GM23338 (cell line): ENCODE results near the gene ZNF254. TPM values are rescaled to one million over a fixed set of nuclear protein-coding genes. Genes with fewer than 3 reads are reported as not detected.

ENCODE experiments used
- ATAC-seq: fragments of 200-7000 bp; cut with Tn5 transposase; 3 replicates; pipeline ENCODE4 v1.9.1; 2020
- DNase-seq: peaks from one replicate; pipeline ENCODE4 v3.0.0-alpha.2; 2015; ENCODE audit warnings: low spot score
- H2AFZ ChIP-seq: fragments of 200-600 bp; sonication (generic); 2 replicates; pipeline ENCODE4 v1.8.0; 2016; ENCODE audit warnings: antibody characterized with exemption, mild to moderate bottlenecking, moderate library complexity
- H3F3A ChIP-seq: fragments of 200-600 bp; sonication (generic); replicated peaks from 2 replicates; pipeline ENCODE4 v1.8.0; 2017; ENCODE audit warnings: antibody characterized with exemption, mixed run types, low read depth
- H3K27ac ChIP-seq: fragments of 200-600 bp; sonication (generic); 2 replicates; pipeline ENCODE4 v1.6.1; 2016; ENCODE audit warnings: low read depth
- H3K27me3 ChIP-seq: fragments of 200-600 bp; sonication (generic); 2 replicates; pipeline ENCODE4 v1.8.0; 2016; ENCODE audit warnings: mild to moderate bottlenecking, mixed run types, moderate library complexity; ENCODE audit not compliant: insufficient read depth
- H3K36me3 ChIP-seq: fragments of 200-600 bp; sonication (generic); 2 replicates; pipeline ENCODE4 v1.8.0; 2016; ENCODE audit warnings: mild to moderate bottlenecking; ENCODE audit not compliant: insufficient read depth
- H3K4me1 ChIP-seq: fragments of 200-600 bp; sonication (generic); 2 replicates; pipeline ENCODE4 v1.8.0; 2016; ENCODE audit warnings: mild to moderate bottlenecking, moderate library complexity; ENCODE audit not compliant: insufficient read depth
- H3K4me2 ChIP-seq: fragments of 200-600 bp; sonication (generic); 2 replicates; pipeline ENCODE4 v1.7.1; 2017; ENCODE audit warnings: mixed run types
- H3K4me3 ChIP-seq: fragments of 200-600 bp; sonication (generic); 2 replicates; pipeline ENCODE4 v1.6.1; 2016; ENCODE audit warnings: mixed run types
- H3K79me2 ChIP-seq: fragments of 200-600 bp; sonication (generic); replicated peaks from 2 replicates; pipeline ENCODE4 v1.8.0; 2017; ENCODE audit warnings: mild to moderate bottlenecking; ENCODE audit not compliant: insufficient read depth
- H3K9me2 ChIP-seq: fragments of 200-600 bp; sonication (generic); 2 replicates; pipeline ENCODE4 v1.8.0; 2017; ENCODE audit not compliant: insufficient read depth
- H4K20me1 ChIP-seq: fragments of 200-600 bp; sonication (generic); replicated peaks from 2 replicates; pipeline ENCODE4 v1.8.0; 2017; ENCODE audit warnings: mild to moderate bottlenecking; ENCODE audit not compliant: insufficient read depth
- H3K27ac Mint-ChIP-seq: 2 replicates; pipeline ENCODE4 v1.8.0; 2020; ENCODE audit warnings: inconsistent platforms, mild to moderate bottlenecking, moderate library complexity, mixed read lengths
- H3K27me3 Mint-ChIP-seq: 3 replicates; pipeline ENCODE4 v1.8.0; 2022; ENCODE audit warnings: low read depth, mild to moderate bottlenecking, moderate library complexity, mixed read lengths, inconsistent platforms; ENCODE audit not compliant: insufficient read depth, poor library complexity
- H3K36me3 Mint-ChIP-seq: 3 replicates; pipeline ENCODE4 v1.8.0; 2021; ENCODE audit warnings: low read depth, mild to moderate bottlenecking, inconsistent platforms, moderate library complexity, mixed read lengths
- H3K4me1 Mint-ChIP-seq: 3 replicates; pipeline ENCODE4 v1.8.0; 2020; ENCODE audit warnings: mild to moderate bottlenecking, inconsistent platforms, mixed read lengths
- H3K4me3 Mint-ChIP-seq: 3 replicates; pipeline ENCODE4 v1.8.0; 2021; ENCODE audit warnings: moderate library complexity, mild to moderate bottlenecking, inconsistent platforms, mixed read lengths
- H3K9me3 Mint-ChIP-seq: 3 replicates; pipeline ENCODE4 v1.8.0; 2020; ENCODE audit warnings: moderate library complexity, mild to moderate bottlenecking, inconsistent platforms, mixed read lengths
- CREB1 ChIP-seq: fragments of 250-450 bp; sonication (Bioruptor Pico); IDR thresholded peaks from 2 replicates; pipeline ENCODE4 v1.5.0; 2020; ENCODE audit warnings: low read depth, mild to moderate bottlenecking, moderate library complexity
- ETS1 ChIP-seq: IDR thresholded peaks from 2 replicates; pipeline ENCODE4 v1.6.1; 2016; ENCODE audit warnings: antibody characterized with exemption
- EZH2 ChIP-seq: fragments of 200-600 bp; sonication (generic); IDR thresholded peaks from one replicate; pipeline ENCODE4 v1.8.0; 2017; ENCODE audit warnings: antibody characterized with exemption, mild to moderate bottlenecking, low read depth; ENCODE audit not compliant: unreplicated experiment
- EZH2phosphoT487 ChIP-seq: fragments of 200-600 bp; sonication (generic); IDR thresholded peaks from one replicate; pipeline ENCODE4 v1.8.1; 2018; ENCODE audit warnings: antibody characterized with exemption; ENCODE audit not compliant: unreplicated experiment
- JUNB ChIP-seq: IDR thresholded peaks from one replicate; pipeline ENCODE4 v1.6.1; 2016; ENCODE audit warnings: antibody characterized with exemption; ENCODE audit not compliant: unreplicated experiment
- NANOG ChIP-seq: IDR thresholded peaks from 2 replicates; pipeline ENCODE4 v1.6.1; 2016; ENCODE audit warnings: antibody characterized with exemption, borderline replicate concordance
- POLR2AphosphoS5 ChIP-seq: IDR thresholded peaks from 2 replicates; pipeline ENCODE4 v1.6.1; 2016; ENCODE audit warnings: antibody characterized with exemption, low read depth
- STAT1 ChIP-seq: IDR thresholded peaks from one replicate; pipeline ENCODE4 v1.6.1; 2016; ENCODE audit warnings: antibody characterized with exemption; ENCODE audit not compliant: unreplicated experiment
- ZNF114 ChIP-seq: fragments of 250-450 bp; sonication (Bioruptor Pico); IDR thresholded peaks from 2 replicates; pipeline ENCODE4 v1.5.0; 2020; ENCODE audit warnings: mild to moderate bottlenecking, moderate library complexity
- ZNF331 ChIP-seq: fragments of 250-450 bp; sonication (Bioruptor Pico); IDR thresholded peaks from 2 replicates; pipeline ENCODE4 v1.5.0; 2020; ENCODE audit warnings: low read depth, mild to moderate bottlenecking, moderate library complexity
- ZNF462 ChIP-seq: fragments of 250-450 bp; sonication (Bioruptor Pico); IDR thresholded peaks from 2 replicates; pipeline ENCODE4 v1.5.0; 2020; ENCODE audit warnings: mild to moderate bottlenecking, moderate library complexity
- polyA plus RNA-seq: library from polyadenylated mRNA; unstranded; fragments of >200 nt; fragmentation: Nextera tagmentation; extraction: Ambion mirVana; gene quantifications from 2 replicates; pipeline ENCODE4 v1.2.1, GENCODE V29; 2016
- total RNA-seq: library from RNA; depleted of rRNA; stranded (reverse); fragments of >200 nt; shearing (Covaris generic); gene quantifications from 2 replicates; pipeline ENCODE4 v1.2.3, GENCODE V29; 2014
- TF ChIP-seq, protein P1 (sequence below): IDR thresholded peaks from one replicate; pipeline ENCODE4 v1.6.1; 2018; ENCODE audit warnings: antibody characterized with exemption; ENCODE audit not compliant: unreplicated experiment
- TF ChIP-seq, protein P2 (sequence below), 2 experiments: fragments of 200-600 bp in 1 of 2; sonication (generic) in 1 of 2; conservative IDR thresholded peaks; 2 replicates each; pipeline versions ENCODE4 v1.5.1 to v1.6.1; 2016 to 2017; ENCODE audit warnings: antibody characterized with exemption in 2 of 2, low read depth in 2 of 2, mild to moderate bottlenecking in 2 of 2, moderate library complexity in 1 of 2

Gene ZNF254
- total and polyA plus RNA-seq, 2 experiments from 2014 or later: 13.1 to 45.6 TPM

DNA sequence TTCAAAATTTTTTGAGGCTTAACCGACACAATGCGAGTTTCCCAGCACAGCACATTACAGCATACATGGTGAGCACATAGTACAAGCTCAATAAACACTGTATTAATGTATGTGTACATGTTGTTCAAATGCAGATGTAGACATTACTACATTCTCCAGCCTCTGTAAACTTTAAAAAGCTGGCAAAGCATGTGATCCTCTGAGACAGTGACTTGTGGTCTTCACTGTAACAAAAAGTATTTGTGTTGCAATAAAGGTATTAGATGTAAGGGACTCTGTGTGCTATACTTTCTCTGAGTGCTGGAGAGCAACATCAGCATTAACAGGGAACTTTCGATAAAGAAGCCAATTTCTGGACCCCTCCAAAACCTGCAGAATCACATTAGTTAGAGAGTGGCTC is 46.4 kb upstream of the ZNF254 start:
- no peak for ATAC-seq

More for the DNA sequence above, 46.4 kb upstream of the ZNF254 start:
- Histone ChIP-seq H3K9me2 (no peaks in the 10 kb centered on the region), H3F3A (no peaks in the 10 kb centered on the region), H3K4me2 (no peak overlapping the region), H3K79me2 (peaks cover 97% of the 10 kb centered on the region), H3K27me3 (no peaks in the 10 kb centered on the region), H3K4me1 (peaks cover 15% of the 10 kb centered on the region), H4K20me1 (peaks cover 52% of the 10 kb centered on the region), H2AFZ (no peak overlapping the region), H3K27ac (no peak overlapping the region), H3K4me3 (no peak overlapping the region), H3K36me3 (peaks cover 36% of the 10 kb centered on the region)
- peaks cover 29% of the 10 kb centered on the region for H3K4me1 Mint-ChIP-seq
- peaks cover 78% of the 10 kb centered on the region for H3K36me3 Mint-ChIP-seq
- H3K27ac Mint-ChIP-seq: no peak overlapping the region
- DNase-seq: no peak
- TF ChIP-seq POLR2AphosphoS5 (no peak), EZH2phosphoT487 (no peak), ZNF114 (no peak), ZNF462 (no peak), EZH2 (no peak), STAT1 (no peak), NANOG (no peak), ZNF331 (CRISPR knock-in tag) (no peak), ETS1 (no peak), CREB1 (CRISPR knock-in tag) (no peak), JUNB (no peak)
- TF ChIP-seq, protein P1, sequence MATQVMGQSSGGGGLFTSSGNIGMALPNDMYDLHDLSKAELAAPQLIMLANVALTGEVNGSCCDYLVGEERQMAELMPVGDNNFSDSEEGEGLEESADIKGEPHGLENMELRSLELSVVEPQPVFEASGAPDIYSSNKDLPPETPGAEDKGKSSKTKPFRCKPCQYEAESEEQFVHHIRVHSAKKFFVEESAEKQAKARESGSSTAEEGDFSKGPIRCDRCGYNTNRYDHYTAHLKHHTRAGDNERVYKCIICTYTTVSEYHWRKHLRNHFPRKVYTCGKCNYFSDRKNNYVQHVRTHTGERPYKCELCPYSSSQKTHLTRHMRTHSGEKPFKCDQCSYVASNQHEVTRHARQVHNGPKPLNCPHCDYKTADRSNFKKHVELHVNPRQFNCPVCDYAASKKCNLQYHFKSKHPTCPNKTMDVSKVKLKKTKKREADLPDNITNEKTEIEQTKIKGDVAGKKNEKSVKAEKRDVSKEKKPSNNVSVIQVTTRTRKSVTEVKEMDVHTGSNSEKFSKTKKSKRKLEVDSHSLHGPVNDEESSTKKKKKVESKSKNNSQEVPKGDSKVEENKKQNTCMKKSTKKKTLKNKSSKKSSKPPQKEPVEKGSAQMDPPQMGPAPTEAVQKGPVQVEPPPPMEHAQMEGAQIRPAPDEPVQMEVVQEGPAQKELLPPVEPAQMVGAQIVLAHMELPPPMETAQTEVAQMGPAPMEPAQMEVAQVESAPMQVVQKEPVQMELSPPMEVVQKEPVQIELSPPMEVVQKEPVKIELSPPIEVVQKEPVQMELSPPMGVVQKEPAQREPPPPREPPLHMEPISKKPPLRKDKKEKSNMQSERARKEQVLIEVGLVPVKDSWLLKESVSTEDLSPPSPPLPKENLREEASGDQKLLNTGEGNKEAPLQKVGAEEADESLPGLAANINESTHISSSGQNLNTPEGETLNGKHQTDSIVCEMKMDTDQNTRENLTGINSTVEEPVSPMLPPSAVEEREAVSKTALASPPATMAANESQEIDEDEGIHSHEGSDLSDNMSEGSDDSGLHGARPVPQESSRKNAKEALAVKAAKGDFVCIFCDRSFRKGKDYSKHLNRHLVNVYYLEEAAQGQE: no peak
- TF ChIP-seq, protein P2, sequence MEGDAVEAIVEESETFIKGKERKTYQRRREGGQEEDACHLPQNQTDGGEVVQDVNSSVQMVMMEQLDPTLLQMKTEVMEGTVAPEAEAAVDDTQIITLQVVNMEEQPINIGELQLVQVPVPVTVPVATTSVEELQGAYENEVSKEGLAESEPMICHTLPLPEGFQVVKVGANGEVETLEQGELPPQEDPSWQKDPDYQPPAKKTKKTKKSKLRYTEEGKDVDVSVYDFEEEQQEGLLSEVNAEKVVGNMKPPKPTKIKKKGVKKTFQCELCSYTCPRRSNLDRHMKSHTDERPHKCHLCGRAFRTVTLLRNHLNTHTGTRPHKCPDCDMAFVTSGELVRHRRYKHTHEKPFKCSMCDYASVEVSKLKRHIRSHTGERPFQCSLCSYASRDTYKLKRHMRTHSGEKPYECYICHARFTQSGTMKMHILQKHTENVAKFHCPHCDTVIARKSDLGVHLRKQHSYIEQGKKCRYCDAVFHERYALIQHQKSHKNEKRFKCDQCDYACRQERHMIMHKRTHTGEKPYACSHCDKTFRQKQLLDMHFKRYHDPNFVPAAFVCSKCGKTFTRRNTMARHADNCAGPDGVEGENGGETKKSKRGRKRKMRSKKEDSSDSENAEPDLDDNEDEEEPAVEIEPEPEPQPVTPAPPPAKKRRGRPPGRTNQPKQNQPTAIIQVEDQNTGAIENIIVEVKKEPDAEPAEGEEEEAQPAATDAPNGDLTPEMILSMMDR (conservative IDR thresholded peaks at IDR 0.05; ENCODE audit: low read depth in 2 of 2): no peak
- H3K27me3 Mint-ChIP-seq: no peaks in the 10 kb centered on the region
- H3K9me3 Mint-ChIP-seq: no peaks in the 10 kb centered on the region; the same call in 2 of the 3 replicates
- no peak overlapping the region; the same call in 2 of the 3 replicates for H3K4me3 Mint-ChIP-seq
